Fibroblast of villous mesenchyme (primary cell): ENCODE data around the gene MAGEA9. TPM values are rescaled to one million over a fixed set of nuclear protein-coding genes. Genes with fewer than 3 reads are reported as not detected.
"Not testable (repeated sequence)": the region's sequence is repeated elsewhere in the genome, so short reads cannot be mapped to it uniquely, and the experiment has no call there.

Source experiments
- DNase-seq: peaks from one replicate; pipeline ENCODE4 v3.0.0-alpha.2; 2010; ENCODE audit warnings: low read depth
- H3K4me3 ChIP-seq: 2 replicates; pipeline ENCODE4 v1.5.1; 2011; ENCODE audit warnings: low read depth, mild to moderate bottlenecking, low read length
- total RNA-seq: library from RNA; depleted of rRNA; stranded (reverse); fragments of >200 nt; gene quantifications from 2 replicates; pipeline ENCODE4 v1.2.3, GENCODE V29; 2012
- TF ChIP-seq, protein P1 (sequence below): IDR thresholded peaks from 2 replicates; pipeline ENCODE4 v1.5.1; 2012; ENCODE audit warnings: low read depth, mild to moderate bottlenecking, low read length; ENCODE audit not compliant: insufficient read depth

Gene MAGEA9, protein sequence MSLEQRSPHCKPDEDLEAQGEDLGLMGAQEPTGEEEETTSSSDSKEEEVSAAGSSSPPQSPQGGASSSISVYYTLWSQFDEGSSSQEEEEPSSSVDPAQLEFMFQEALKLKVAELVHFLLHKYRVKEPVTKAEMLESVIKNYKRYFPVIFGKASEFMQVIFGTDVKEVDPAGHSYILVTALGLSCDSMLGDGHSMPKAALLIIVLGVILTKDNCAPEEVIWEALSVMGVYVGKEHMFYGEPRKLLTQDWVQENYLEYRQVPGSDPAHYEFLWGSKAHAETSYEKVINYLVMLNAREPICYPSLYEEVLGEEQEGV
- not detected in 2 replicates for total RNA-seq

DNA sequence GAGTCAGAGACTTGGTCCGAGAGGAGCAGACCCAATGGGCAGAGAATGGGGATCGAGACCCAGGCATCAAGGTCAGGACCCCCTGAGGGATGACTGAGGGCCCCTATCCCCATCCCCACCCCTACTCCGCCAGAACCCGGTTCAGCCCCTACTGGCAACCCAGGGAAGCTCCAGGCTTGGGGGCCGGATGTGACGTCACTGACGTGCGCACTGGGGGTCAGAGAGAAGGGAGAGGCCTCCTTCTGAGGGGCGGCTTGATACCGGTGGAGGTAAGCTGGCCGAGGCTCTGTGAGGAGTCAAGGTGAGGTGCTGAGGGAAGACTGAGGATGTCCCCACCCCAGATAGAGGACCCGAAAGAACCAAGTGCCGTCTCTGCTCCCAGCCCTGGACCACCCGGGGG, at the start of gene MAGEA9:
Gene MAGEA9, plus strand, starts transcription at position 204 of the 400 bp plus-strand sequence. CDS start 4,281 bp downstream, outside the sequence.
- not testable (repeated sequence) for DNase-seq

DNA sequence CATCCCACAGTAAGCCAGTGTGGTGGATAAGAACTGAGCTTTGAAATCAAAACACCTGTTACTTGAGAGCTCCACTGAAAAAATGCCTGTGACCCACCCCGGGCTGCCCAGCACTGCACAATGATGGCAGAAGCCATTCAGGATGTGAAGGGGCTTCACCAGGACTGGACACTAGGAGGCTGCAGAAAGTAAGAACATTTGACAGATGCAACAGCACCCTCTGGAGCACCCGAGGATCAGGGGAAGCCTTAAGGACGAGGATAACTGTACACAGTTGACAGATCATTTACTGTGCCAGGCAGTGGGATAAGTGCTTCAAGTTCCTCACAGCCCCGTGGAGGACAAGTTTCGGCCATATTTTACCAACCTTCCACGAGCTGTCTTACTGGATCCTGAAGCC, 39.5 kb upstream of the MAGEA9 start:
- H3K4me3 ChIP-seq, DNase-seq: not testable (repeated sequence)

More for the DNA sequence above, at the start of gene MAGEA9:
- not testable (repeated sequence) for H3K4me3 ChIP-seq

DNA sequence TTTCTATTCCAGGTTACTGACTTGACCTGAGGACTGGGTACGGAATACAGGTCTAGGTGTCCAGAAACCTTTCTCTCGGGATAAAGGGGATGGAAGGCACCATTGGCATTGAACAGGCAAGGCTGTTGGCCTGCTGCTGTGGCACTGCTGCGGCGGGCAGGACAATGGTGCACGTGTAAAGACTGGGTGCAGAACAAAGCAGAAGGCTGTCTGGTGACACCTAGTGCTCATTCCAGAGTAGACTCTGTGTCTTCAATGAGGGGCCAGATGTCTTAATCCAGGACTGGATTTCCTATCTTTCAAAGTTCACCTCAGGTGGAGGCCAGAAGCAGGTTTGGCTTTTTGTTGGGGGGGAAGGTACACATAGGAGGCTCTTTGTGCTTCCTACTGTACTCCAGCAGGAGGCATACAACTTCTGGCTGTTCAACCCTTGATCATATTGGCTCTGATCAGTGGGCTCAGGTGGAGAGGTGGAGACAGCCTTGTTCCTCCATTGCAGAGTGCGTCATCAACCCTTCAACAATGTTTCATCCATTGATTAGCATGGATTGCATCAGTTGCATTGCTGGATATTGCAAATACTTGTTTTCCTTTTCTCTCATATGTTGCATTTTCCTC, 35.2 kb upstream of the MAGEA9 start:
- H3K4me3 ChIP-seq, DNase-seq: not testable (repeated sequence)

DNA sequence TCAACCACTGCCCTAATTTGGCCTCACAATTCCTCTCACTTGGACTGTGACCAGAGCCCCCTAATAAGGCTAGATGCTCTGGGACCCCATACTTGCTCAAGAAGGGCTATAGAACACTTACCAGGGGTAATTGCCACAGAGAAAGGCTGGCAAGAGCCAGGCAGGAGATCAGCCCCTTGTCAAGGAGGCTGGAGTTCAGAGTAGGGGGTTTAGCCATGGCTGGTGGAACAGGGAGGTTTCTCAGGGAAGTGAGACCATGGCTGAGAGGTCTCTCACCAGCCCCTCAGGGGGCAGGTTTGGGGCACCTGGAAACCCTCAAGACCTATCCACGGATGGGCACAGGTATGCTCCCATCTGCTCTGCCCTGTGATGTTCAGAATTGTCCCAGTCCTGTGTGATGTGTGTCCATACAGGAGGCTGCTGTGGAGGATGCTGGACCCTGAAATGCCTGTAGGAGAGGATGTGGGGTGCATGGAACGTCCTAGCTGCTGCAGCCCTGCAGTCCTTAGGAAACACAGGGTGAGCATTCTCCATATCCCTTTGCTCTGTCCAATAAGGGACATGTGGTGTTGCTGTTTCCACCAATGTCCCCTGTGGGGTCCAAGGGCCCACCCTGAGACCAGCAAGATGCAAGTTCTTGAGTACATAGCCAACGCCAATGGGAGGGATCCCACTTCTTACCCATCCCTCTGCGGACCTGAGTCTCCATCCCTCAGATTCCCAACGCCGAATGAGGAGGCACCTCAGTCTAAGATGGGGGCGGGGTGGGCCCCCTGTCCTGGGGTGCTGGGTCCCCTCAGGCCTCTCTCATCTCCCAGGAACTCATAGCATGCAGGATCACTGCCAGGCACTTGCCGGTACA, 24.3 kb upstream of the MAGEA9 start:
- H3K4me3 ChIP-seq = no peak overlapping the region
- TF ChIP-seq, protein P1, sequence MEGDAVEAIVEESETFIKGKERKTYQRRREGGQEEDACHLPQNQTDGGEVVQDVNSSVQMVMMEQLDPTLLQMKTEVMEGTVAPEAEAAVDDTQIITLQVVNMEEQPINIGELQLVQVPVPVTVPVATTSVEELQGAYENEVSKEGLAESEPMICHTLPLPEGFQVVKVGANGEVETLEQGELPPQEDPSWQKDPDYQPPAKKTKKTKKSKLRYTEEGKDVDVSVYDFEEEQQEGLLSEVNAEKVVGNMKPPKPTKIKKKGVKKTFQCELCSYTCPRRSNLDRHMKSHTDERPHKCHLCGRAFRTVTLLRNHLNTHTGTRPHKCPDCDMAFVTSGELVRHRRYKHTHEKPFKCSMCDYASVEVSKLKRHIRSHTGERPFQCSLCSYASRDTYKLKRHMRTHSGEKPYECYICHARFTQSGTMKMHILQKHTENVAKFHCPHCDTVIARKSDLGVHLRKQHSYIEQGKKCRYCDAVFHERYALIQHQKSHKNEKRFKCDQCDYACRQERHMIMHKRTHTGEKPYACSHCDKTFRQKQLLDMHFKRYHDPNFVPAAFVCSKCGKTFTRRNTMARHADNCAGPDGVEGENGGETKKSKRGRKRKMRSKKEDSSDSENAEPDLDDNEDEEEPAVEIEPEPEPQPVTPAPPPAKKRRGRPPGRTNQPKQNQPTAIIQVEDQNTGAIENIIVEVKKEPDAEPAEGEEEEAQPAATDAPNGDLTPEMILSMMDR = no peak
- no peak for DNase-seq

DNA sequence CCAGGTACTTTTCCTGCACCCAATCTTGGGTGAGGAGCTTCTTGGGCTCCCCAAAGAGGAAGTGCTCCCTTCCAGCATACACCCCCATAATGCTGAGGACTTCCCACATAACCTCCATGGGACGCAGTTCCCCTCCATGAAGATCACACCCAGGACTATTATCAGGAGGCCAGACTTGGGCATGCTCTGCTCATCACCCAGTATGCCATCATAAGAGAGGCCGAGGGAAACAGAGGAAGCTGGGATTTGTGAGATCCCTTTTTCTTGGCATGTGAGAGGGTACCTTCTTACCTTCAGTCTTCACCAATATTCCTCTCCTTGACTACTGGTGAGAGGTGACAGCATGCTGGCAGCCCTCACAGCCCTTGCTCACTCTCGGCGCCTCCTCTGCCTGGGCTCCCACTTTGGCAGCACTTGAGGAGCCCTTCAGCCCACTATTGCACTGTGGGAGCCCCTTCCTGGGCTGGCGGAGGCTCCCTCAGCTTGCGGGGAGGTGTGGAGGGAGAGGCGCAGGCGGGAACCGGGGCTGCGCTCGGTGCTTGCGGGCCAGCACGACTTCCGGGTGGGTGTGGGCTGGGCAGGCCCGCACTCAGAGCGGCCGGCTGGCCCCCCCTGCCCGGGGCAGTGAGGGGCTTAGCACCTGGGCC, 23.5 kb upstream of the MAGEA9 start:
- H3K4me3 ChIP-seq = no peak overlapping the region
- no peak for DNase-seq
- TF ChIP-seq, protein P1 = no peak

DNA sequence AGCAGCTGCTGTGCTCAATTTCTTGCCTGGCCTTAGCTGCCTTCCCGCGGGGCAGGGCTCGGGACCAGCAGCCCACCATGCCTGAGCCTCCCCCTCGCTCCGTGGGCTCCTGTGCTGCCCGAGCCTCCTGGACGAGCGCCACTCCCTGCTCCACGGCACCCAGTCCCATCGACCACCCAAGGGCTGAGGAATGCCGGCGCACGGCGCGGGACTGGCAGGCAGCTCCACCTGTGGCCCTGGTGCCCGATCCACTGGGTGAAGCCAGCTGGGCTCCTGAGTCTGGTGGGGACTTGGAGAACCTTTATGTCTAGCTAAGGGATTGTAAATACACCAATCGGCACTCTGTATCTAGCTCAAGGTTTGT, 23.0 kb upstream of the MAGEA9 start:
- not testable (repeated sequence) for DNase-seq, H3K4me3 ChIP-seq

DNA sequence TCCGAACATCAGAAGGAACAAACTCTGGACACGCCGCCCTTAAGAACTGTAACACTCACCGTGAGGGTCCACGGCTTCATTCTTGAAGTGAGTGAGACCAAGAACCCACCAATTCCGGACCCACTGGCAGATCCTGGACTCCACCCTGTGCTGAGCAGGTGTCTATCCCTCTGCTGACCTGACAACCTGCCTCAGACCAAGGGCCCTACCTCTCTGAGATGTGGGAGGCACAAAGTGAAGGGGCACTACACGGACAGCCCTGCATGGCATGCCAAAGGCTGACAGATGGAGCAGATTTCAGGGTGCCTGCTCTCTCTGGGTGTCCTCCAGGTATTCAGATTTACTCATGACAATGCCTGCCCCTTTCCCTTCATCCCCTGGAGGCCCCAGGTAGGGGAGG, 21.9 kb upstream of the MAGEA9 start:
- H3K4me3 ChIP-seq = no peak overlapping the region
- DNase-seq = no peak
- TF ChIP-seq, protein P1 = no peak

DNA sequence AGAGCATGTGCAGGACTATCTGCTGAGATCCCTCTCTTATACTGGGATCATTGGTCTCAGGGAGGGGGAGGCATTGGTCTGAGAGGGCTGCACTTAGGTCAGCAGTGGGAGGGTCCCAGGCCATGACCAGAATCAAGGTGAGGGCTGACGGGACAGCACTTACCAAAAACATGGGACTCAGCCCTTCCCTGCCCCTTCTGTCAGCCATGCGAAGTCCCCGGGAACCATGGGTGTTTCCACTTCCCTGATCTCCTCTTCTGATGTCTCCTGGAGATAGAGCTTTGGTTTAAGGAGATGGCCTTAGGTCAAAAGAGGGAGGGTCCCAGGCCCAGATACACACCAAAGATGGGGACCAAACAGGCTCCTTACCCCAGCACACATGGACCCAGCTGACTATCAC, 20.8 kb upstream of the MAGEA9 start:
- no peak for DNase-seq
- H3K4me3 ChIP-seq = no peak overlapping the region
- TF ChIP-seq, protein P1 = no peak

DNA sequence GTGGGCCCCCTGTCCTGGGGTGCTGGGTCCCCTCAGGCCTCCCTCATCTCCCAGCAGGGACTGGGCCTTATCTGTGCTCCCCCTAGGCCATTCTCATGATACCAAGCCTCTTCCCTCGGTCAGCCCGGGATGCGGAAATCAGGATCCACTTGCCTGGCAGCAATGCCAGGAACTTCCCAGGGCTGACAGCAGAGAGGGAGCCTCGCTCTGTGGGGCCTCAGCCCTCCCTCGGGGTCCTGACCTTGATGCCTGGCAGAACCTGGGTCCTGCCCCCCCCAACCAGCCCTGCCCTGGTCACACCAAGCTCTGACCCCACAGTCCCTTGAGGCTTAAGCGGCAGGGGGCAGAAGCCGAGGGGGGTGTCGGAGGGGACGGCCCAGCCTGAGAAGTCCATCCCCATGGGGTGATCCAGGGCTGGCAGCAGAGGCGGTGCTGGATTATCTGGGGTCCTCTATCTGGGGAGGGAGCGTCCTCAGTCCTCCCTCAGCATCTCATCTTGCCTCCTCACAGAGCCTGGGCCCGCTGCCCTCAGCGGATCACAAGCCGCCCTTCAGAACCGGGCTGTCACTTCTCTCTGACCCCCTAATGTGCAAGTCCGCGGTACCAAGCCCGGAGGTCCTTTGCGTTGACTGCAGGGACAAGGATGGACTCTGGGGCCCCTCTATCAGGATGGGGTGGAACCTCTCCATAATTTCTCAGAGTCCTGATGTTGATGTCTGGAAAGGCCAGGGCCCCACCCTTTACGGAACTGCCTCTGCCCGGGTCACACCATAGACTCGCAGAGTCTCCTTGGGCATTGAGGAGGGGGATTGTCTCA, 19.7 kb upstream of the MAGEA9 start:
- not testable (repeated sequence) for H3K4me3 ChIP-seq, DNase-seq
